Measurements from ENCODE around the gene C1orf35. TPM values are rescaled to one million over a fixed set of nuclear protein-coding genes. Genes with fewer than 3 reads are reported as not detected.
A peak's percentile ranks its signal among the peaks of the same experiment; 100 is the strongest.

Gene C1orf35
- total RNA-seq, 6 experiments from 2014 or later = 3.4 to 6.3 (median 5.2) TPM

GRCh38 chr1:228071839-228072657, 31.1 kb downstream of the C1orf35 start:
- ATAC-seq (peak in 3 of 4 donors; percentile 7 to 38 (median 24)), DNase-seq (no peak)
- Histone ChIP-seq H3K27ac (no peak overlapping the region), H3K4me1 (no peaks in the 10 kb centered on the region), H3K9me3 (no peaks in the 10 kb centered on the region), H3K4me3 (no peak overlapping the region), H3K36me3 (no peaks in the 10 kb centered on the region), H3K27me3 (no peaks in the 10 kb centered on the region)
- TF ChIP-seq POLR2A (IDR thresholded peaks at IDR 0.05) = no peak
- no peak for TF ChIP-seq CTCF (IDR thresholded peaks at IDR 0.05)
- intact Hi-C loops (cut with DNase I) = no loop called here
- 46% methylated on average over 5 of the region's 7 CpGs for WGBS (ENCODE audit: insufficient coverage, low coverage, low lambda C conversion rate, missing lambda C conversion rate)

GRCh38 chr1:228070851-228071250, 32.3 kb downstream of the C1orf35 start:
- Histone ChIP-seq H3K36me3 (no peaks in the 10 kb centered on the region), H3K27ac (no peak overlapping the region), H3K27me3 (no peaks in the 10 kb centered on the region), H3K4me1 (no peaks in the 10 kb centered on the region), H3K9me3 (no peaks in the 10 kb centered on the region), H3K4me3 (no peak overlapping the region)
- intact Hi-C loops (cut with DNase I) = no loop called here
- DNase-seq (no peak), ATAC-seq (no peak)
- TF ChIP-seq CTCF (IDR thresholded peaks at IDR 0.05) = no peak
- TF ChIP-seq POLR2A (IDR thresholded peaks at IDR 0.05) = no peak
- 62% methylated on average over 3 of the region's 3 CpGs for WGBS (ENCODE audit: insufficient coverage, low coverage, low lambda C conversion rate, missing lambda C conversion rate)

- intact Hi-C loops (cut with DNase I) = no loop called here
- no peak for TF ChIP-seq POLR2A (IDR thresholded peaks at IDR 0.05)
- no peak for TF ChIP-seq CTCF (IDR thresholded peaks at IDR 0.05)
- Histone ChIP-seq H3K4me3 (no peak overlapping the region), H3K27ac (no peak overlapping the region), H3K9me3 (no peaks in the 10 kb centered on the region), H3K36me3 (no peaks in the 10 kb centered on the region), H3K27me3 (no peaks in the 10 kb centered on the region), H3K4me1 (no peaks in the 10 kb centered on the region)
- WGBS (ENCODE audit: insufficient coverage, low coverage, low lambda C conversion rate, missing lambda C conversion rate) = 70% methylated on average over 2 of the region's 2 CpGs
- DNase-seq (no peak), ATAC-seq (no peak)
Measured at GRCh38 chr1:228070173-228070572, 33.0 kb downstream of the C1orf35 start.

- H3K9me3 ChIP-seq = no peaks in the 10 kb centered on the region
- intact Hi-C loops (cut with DNase I) = no loop called here
- no peak for DNase-seq
- WGBS (ENCODE audit: insufficient coverage, low coverage, low lambda C conversion rate, missing lambda C conversion rate) = 58% methylated on average over 7 of the region's 7 CpGs
- H3K27me3 ChIP-seq = no peaks in the 10 kb centered on the region
- ATAC-seq = no peak
- H3K27ac ChIP-seq = no peak overlapping the region
- TF ChIP-seq POLR2A (IDR thresholded peaks at IDR 0.05) (no peak), CTCF (IDR thresholded peaks at IDR 0.05) (no peak)
- H3K36me3 ChIP-seq = no peaks in the 10 kb centered on the region
- no peaks in the 10 kb centered on the region for H3K4me1 ChIP-seq
- H3K4me3 ChIP-seq = no peak overlapping the region
Measured at GRCh38 chr1:228068359-228068758, 34.8 kb downstream of the C1orf35 start.
